ENCODE data around the gene NOTCH2. TPM values are rescaled to one million over a fixed set of nuclear protein-coding genes. Genes with fewer than 3 reads are reported as not detected.
"Not testable (repeated sequence)": the region's sequence is repeated elsewhere in the genome, so short reads cannot be mapped to it uniquely, and the experiment has no call there.

The NOTCH2 gene
- total RNA-seq, 1 donor from 2014 or later, result 66.6 TPM

- H3K4me3 Mint-ChIP-seq; H3K27ac Mint-ChIP-seq; H3K27me3 Mint-ChIP-seq (ENCODE audit: insufficient read depth, low read depth); H3K9me3 ChIP-seq (ENCODE audit: low read depth); H3K36me3 ChIP-seq; H3F3A ChIP-seq (ENCODE audit: low read depth); H3K9me3 Mint-ChIP-seq; H3K9ac ChIP-seq; H3K27ac ChIP-seq; DNase-seq (ENCODE audit: low spot score); H3K4me3 ChIP-seq; H4K20me1 ChIP-seq (ENCODE audit: low read depth); H3K4me2 ChIP-seq; H2AFZ ChIP-seq (replicated peaks); H3K27me3 ChIP-seq; H3K79me2 ChIP-seq (ENCODE audit: low read depth); H3K36me3 Mint-ChIP-seq; H3K4me1 ChIP-seq; H3K4me1 Mint-ChIP-seq: not testable (repeated sequence)
Observed at GRCh38 chr1:120109180-120109579, 39.7 kb upstream of the NOTCH2 start.

- not testable (repeated sequence) for H3K27ac ChIP-seq; H3K9me3 ChIP-seq (ENCODE audit: low read depth); H3K9ac ChIP-seq; H3K27me3 ChIP-seq; H3K4me2 ChIP-seq; H3K27me3 Mint-ChIP-seq (ENCODE audit: insufficient read depth, low read depth); H3K27ac Mint-ChIP-seq; H3K36me3 Mint-ChIP-seq; H3F3A ChIP-seq (ENCODE audit: low read depth); H3K36me3 ChIP-seq; H2AFZ ChIP-seq (replicated peaks); H3K4me1 Mint-ChIP-seq; H3K79me2 ChIP-seq (ENCODE audit: low read depth); H3K4me3 ChIP-seq; H3K4me3 Mint-ChIP-seq; H3K4me1 ChIP-seq; DNase-seq (ENCODE audit: low spot score); H4K20me1 ChIP-seq (ENCODE audit: low read depth); H3K9me3 Mint-ChIP-seq
Observed at GRCh38 chr1:120105288-120105687, 35.8 kb upstream of the NOTCH2 start.

GRCh38 chr1:120103768-120104167 lies 34.3 kb upstream of the NOTCH2 start:
- H3K4me1 ChIP-seq; H3K27me3 ChIP-seq; H3F3A ChIP-seq (ENCODE audit: low read depth); H4K20me1 ChIP-seq (ENCODE audit: low read depth); H3K4me3 ChIP-seq; H3K36me3 Mint-ChIP-seq; H3K4me1 Mint-ChIP-seq; H3K27ac ChIP-seq; H3K9me3 Mint-ChIP-seq; H3K36me3 ChIP-seq; H3K4me3 Mint-ChIP-seq; H3K4me2 ChIP-seq; H3K9me3 ChIP-seq (ENCODE audit: low read depth); H3K27me3 Mint-ChIP-seq (ENCODE audit: insufficient read depth, low read depth); H3K9ac ChIP-seq; DNase-seq (ENCODE audit: low spot score); H3K79me2 ChIP-seq (ENCODE audit: low read depth); H2AFZ ChIP-seq (replicated peaks); H3K27ac Mint-ChIP-seq: not testable (repeated sequence)

GRCh38 chr1:120101593-120101992 lies 32.1 kb upstream of the NOTCH2 start:
- not testable (repeated sequence) for H3K36me3 ChIP-seq; H3K27me3 Mint-ChIP-seq (ENCODE audit: insufficient read depth, low read depth); H3K79me2 ChIP-seq (ENCODE audit: low read depth); H3K27me3 ChIP-seq; H3K4me1 Mint-ChIP-seq; DNase-seq (ENCODE audit: low spot score); H3F3A ChIP-seq (ENCODE audit: low read depth); H3K27ac ChIP-seq; H3K9ac ChIP-seq; H3K9me3 Mint-ChIP-seq; H3K9me3 ChIP-seq (ENCODE audit: low read depth); H3K4me2 ChIP-seq; H3K4me3 Mint-ChIP-seq; H2AFZ ChIP-seq (replicated peaks); H3K36me3 Mint-ChIP-seq; H3K27ac Mint-ChIP-seq; H3K4me1 ChIP-seq; H4K20me1 ChIP-seq (ENCODE audit: low read depth); H3K4me3 ChIP-seq

- H3K27me3 Mint-ChIP-seq (ENCODE audit: insufficient read depth, low read depth); H3K36me3 Mint-ChIP-seq: not testable (repeated sequence)
Observed at GRCh38 chr1:120100590-120100989, 31.1 kb upstream of the NOTCH2 start.

GRCh38 chr1:120098986-120099759 lies 29.7 kb upstream of the NOTCH2 start:
- not testable (repeated sequence) for H3K4me3 Mint-ChIP-seq; H3K4me3 ChIP-seq; H3K27ac ChIP-seq; H3K27me3 ChIP-seq; H3F3A ChIP-seq (ENCODE audit: low read depth); H3K4me1 ChIP-seq; H3K9me3 ChIP-seq (ENCODE audit: low read depth); H3K4me1 Mint-ChIP-seq; H3K9ac ChIP-seq; H4K20me1 ChIP-seq (ENCODE audit: low read depth); DNase-seq (ENCODE audit: low spot score); H3K27ac Mint-ChIP-seq; H3K4me2 ChIP-seq; H3K36me3 ChIP-seq; H2AFZ ChIP-seq (replicated peaks); H3K27me3 Mint-ChIP-seq (ENCODE audit: insufficient read depth, low read depth); H3K79me2 ChIP-seq (ENCODE audit: low read depth); H3K9me3 Mint-ChIP-seq; H3K36me3 Mint-ChIP-seq

More at GRCh38 chr1:120100590-120100989, 31.1 kb upstream of the NOTCH2 start:
- H3K27ac ChIP-seq; H3K4me1 ChIP-seq; H4K20me1 ChIP-seq (ENCODE audit: low read depth); H3F3A ChIP-seq (ENCODE audit: low read depth); H3K4me2 ChIP-seq; H3K4me3 Mint-ChIP-seq; H3K4me1 Mint-ChIP-seq; H3K4me3 ChIP-seq; H2AFZ ChIP-seq (replicated peaks); H3K27me3 ChIP-seq; H3K79me2 ChIP-seq (ENCODE audit: low read depth); H3K9ac ChIP-seq; H3K27ac Mint-ChIP-seq; DNase-seq (ENCODE audit: low spot score); H3K36me3 ChIP-seq; H3K9me3 Mint-ChIP-seq; H3K9me3 ChIP-seq (ENCODE audit: low read depth): not testable (repeated sequence)

- H3K27me3 ChIP-seq; H2AFZ ChIP-seq (replicated peaks); H3K9me3 ChIP-seq (ENCODE audit: low read depth); H3K27ac ChIP-seq; H3K79me2 ChIP-seq (ENCODE audit: low read depth); H3K4me2 ChIP-seq; H3K9ac ChIP-seq; H3K4me3 ChIP-seq; H3K27ac Mint-ChIP-seq; H3K4me1 ChIP-seq; DNase-seq (ENCODE audit: low spot score); H4K20me1 ChIP-seq (ENCODE audit: low read depth); H3F3A ChIP-seq (ENCODE audit: low read depth); H3K4me3 Mint-ChIP-seq; H3K27me3 Mint-ChIP-seq (ENCODE audit: insufficient read depth, low read depth); H3K4me1 Mint-ChIP-seq; H3K9me3 Mint-ChIP-seq; H3K36me3 Mint-ChIP-seq; H3K36me3 ChIP-seq: not testable (repeated sequence)
Observed at GRCh38 chr1:120096981-120097545, 27.6 kb upstream of the NOTCH2 start.

GRCh38 chr1:120093548-120094181 lies 24.2 kb upstream of the NOTCH2 start:
- not testable (repeated sequence) for H3K79me2 ChIP-seq (ENCODE audit: low read depth); H3K4me3 ChIP-seq; H3K9me3 Mint-ChIP-seq; H3F3A ChIP-seq (ENCODE audit: low read depth); DNase-seq (ENCODE audit: low spot score); H3K27ac Mint-ChIP-seq; H3K4me1 Mint-ChIP-seq; H3K36me3 ChIP-seq; H2AFZ ChIP-seq (replicated peaks); H3K36me3 Mint-ChIP-seq; H3K4me1 ChIP-seq; H3K27me3 ChIP-seq; H3K9ac ChIP-seq; H3K4me2 ChIP-seq; H3K27me3 Mint-ChIP-seq (ENCODE audit: insufficient read depth, low read depth); H3K4me3 Mint-ChIP-seq; H3K27ac ChIP-seq; H3K9me3 ChIP-seq (ENCODE audit: low read depth); H4K20me1 ChIP-seq (ENCODE audit: low read depth)
